ENCODE data around the gene KIF1B.
"Not testable (repeated sequence)": the region's sequence is repeated elsewhere in the genome, so short reads cannot be mapped to it uniquely, and the experiment has no call there.

KIF1B gene

DNA sequence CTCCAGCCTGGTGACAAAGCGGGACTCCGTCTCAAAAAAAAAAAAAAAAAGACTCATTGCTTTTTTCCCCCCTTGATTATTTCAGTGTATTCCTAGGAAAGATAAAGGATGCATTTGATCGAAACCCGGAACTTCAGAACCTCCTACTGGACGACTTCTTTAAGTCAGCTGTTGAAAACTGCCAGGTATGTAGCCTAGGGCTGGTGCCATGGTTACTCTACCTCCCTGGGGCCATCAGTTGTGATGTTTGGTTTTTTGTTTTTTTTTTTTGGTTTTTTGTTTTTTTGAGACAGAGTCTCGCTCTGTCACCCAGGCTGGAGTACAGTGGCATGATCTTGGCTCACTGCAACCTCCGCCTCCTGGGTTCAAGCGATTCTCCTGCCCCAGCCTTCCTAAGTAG is 208.4 kb downstream of the KIF1B start:
- not testable (repeated sequence) for H3K9ac ChIP-seq (ENCODE audit: low read depth, low read length); H3K4me1 ChIP-seq (ENCODE audit: control insufficient read depth, insufficient read depth, low read length); H3K27ac ChIP-seq (ENCODE audit: low read depth, low read length); H3K27me3 ChIP-seq (ENCODE audit: control insufficient read depth, insufficient read depth, low read length); H3K9me3 ChIP-seq (ENCODE audit: control insufficient read depth, insufficient read depth, low read length); H3K4me3 ChIP-seq (ENCODE audit: low read depth, low read length)
- H3K36me3 ChIP-seq (ENCODE audit: control insufficient read depth, insufficient read depth, low read length), result peaks cover 76% of the 10 kb centered on the region

DNA sequence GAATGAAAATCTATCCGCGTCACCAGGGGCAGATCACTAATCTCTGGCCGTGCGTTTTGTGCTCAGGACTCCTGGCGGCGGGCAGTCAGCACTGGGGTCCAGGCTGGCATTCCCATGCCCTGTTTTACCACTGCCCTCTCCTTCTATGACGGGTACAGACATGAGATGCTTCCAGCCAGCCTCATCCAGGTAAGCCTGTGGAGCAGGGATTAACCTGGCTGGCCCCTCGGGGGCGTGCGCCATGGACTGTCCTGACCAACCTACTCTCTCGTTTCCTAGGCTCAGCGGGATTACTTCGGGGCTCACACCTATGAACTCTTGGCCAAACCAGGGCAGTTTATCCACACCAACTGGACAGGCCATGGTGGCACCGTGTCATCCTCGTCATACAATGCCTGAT is 209.0 kb downstream of the KIF1B start:
- no peak overlapping the region for H3K9ac ChIP-seq (ENCODE audit: low read depth, low read length)
- H3K27me3 ChIP-seq (ENCODE audit: control insufficient read depth, insufficient read depth, low read length), result no peaks in the 10 kb centered on the region
- H3K4me1 ChIP-seq (ENCODE audit: control insufficient read depth, insufficient read depth, low read length), result peaks cover 3% of the 10 kb centered on the region; the same call in 1 of the 2 replicates
- no peaks in the 10 kb centered on the region for H3K9me3 ChIP-seq (ENCODE audit: control insufficient read depth, insufficient read depth, low read length)
- no peak overlapping the region for H3K27ac ChIP-seq (ENCODE audit: low read depth, low read length)
- H3K4me3 ChIP-seq (ENCODE audit: low read depth, low read length), result no peak overlapping the region
- H3K36me3 ChIP-seq (ENCODE audit: control insufficient read depth, insufficient read depth, low read length), result peaks cover 70% of the 10 kb centered on the region

DNA sequence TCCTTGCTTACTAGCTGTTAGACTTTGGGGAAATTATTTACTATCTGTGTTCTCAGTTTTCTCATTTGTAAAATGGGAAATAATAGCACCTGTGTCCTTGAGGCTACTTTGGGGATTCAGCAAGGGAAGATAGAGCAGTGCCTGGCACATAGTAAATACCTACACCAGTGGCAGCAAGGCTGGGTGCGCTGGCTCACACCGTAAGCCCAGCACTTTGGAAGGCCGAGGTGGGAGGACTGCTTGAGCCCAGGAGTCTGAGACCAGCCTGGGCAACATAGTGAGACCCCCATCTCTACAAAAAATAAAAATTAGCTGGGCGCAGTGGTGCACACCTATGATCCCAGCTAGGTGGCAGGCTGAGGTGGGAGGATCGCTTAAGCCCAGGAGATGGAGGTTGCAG is 211.3 kb downstream of the KIF1B start:
- no peak overlapping the region for H3K9ac ChIP-seq (ENCODE audit: low read depth, low read length)
- no peaks in the 10 kb centered on the region for H3K4me1 ChIP-seq (ENCODE audit: control insufficient read depth, insufficient read depth, low read length)
- no peaks in the 10 kb centered on the region for H3K9me3 ChIP-seq (ENCODE audit: control insufficient read depth, insufficient read depth, low read length)
- H3K27me3 ChIP-seq (ENCODE audit: control insufficient read depth, insufficient read depth, low read length), result no peaks in the 10 kb centered on the region
- H3K36me3 ChIP-seq (ENCODE audit: control insufficient read depth, insufficient read depth, low read length), result peaks cover 47% of the 10 kb centered on the region
- H3K4me3 ChIP-seq (ENCODE audit: low read depth, low read length), result no peak overlapping the region
- H3K27ac ChIP-seq (ENCODE audit: low read depth, low read length), result no peak overlapping the region

DNA sequence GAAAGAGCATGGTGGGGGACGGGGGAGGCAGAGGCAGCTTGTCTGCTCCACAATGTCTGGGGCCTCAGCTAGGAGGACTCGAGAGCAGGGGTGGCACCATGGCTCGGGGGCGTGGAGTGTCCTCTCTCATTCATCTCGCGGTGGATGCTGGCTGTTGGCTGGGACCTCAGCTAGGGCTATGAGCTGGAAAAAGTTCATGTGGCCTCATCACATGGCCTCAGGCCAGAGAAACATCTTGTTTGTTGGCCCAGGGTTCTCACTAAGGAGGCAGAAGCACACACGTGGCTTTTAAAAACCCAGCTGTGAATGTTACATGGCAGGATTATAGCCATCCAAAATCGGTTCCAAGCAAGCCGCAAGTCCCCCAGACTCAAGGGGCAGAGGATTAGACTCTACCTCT is 213.7 kb downstream of the KIF1B start:
- Histone ChIP-seq H3K27me3 (ENCODE audit: control insufficient read depth, insufficient read depth, low read length) (no peaks in the 10 kb centered on the region), H3K9ac (ENCODE audit: low read depth, low read length) (no peak overlapping the region), H3K4me3 (ENCODE audit: low read depth, low read length) (no peak overlapping the region), H3K9me3 (ENCODE audit: control insufficient read depth, insufficient read depth, low read length) (no peaks in the 10 kb centered on the region), H3K4me1 (ENCODE audit: control insufficient read depth, insufficient read depth, low read length) (no peaks in the 10 kb centered on the region), H3K27ac (ENCODE audit: low read depth, low read length) (no peak overlapping the region), H3K36me3 (ENCODE audit: control insufficient read depth, insufficient read depth, low read length) (peaks cover 23% of the 10 kb centered on the region)

DNA sequence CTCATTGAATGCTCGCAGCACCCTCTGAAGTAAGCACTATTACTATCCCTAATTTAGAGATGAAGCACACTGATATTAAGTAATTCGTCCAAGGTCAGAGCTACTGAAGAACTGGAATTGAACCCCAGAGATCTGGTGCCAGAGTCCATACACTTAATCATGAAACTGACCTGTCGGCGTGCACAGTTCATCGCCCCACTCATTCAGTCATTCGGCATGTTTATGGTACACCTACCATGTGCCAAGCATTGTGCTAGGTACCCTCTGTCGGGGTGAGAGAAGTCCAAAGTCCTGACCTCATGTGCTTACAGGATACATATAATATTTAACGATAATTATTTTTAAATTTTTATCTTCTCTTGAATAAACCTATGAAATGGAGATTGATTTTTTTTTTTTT is 214.3 kb downstream of the KIF1B start:
- no peaks in the 10 kb centered on the region for H3K27me3 ChIP-seq (ENCODE audit: control insufficient read depth, insufficient read depth, low read length)
- no peak overlapping the region for H3K27ac ChIP-seq (ENCODE audit: low read depth, low read length)
- no peaks in the 10 kb centered on the region for H3K9me3 ChIP-seq (ENCODE audit: control insufficient read depth, insufficient read depth, low read length)
- no peaks in the 10 kb centered on the region for H3K4me1 ChIP-seq (ENCODE audit: control insufficient read depth, insufficient read depth, low read length)
- peaks cover 17% of the 10 kb centered on the region for H3K36me3 ChIP-seq (ENCODE audit: control insufficient read depth, insufficient read depth, low read length)
- no peak overlapping the region for H3K9ac ChIP-seq (ENCODE audit: low read depth, low read length)
- no peak overlapping the region for H3K4me3 ChIP-seq (ENCODE audit: low read depth, low read length)

DNA sequence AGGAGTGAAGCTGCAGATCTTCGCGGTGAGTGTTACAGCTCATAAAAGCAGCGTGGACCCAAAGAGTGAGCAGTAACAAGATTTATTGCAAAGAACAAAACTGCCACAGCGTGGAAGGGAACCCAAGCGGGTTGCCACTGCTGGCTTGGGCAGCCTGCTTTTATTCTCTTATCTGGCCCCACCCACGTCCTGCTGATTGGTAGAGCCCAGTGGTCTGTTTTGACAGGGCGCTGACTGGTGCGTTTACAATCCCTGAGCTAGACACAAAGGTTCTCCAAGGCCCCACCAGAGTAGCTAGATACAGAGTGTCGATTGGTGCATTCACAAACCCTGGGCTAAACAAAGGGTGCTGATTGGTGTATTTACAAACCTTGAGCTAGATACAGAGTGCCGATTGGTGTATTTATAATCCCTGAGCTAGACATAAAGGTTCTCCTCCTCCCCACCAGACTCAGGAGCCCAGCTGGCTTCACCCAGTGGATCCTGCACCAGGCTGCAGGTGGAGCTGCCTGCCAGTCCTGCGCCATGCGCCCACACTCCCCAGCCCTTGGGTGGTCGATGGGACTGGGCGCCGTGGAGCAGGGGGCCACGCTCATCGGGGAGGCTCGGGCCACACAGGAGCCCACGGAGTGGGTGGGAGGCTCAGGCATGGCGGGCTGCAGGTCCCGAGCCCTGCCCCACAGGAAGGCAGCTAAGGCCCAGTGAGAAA is 215.6 kb downstream of the KIF1B start:
- H3K27me3 ChIP-seq (ENCODE audit: control insufficient read depth, insufficient read depth, low read length); H3K4me1 ChIP-seq (ENCODE audit: control insufficient read depth, insufficient read depth, low read length); H3K9ac ChIP-seq (ENCODE audit: low read depth, low read length); H3K4me3 ChIP-seq (ENCODE audit: low read depth, low read length); H3K9me3 ChIP-seq (ENCODE audit: control insufficient read depth, insufficient read depth, low read length); H3K36me3 ChIP-seq (ENCODE audit: control insufficient read depth, insufficient read depth, low read length): not testable (repeated sequence)
- peak overlapping the region; percentile 55 for H3K27ac ChIP-seq (ENCODE audit: low read depth, low read length)

DNA sequence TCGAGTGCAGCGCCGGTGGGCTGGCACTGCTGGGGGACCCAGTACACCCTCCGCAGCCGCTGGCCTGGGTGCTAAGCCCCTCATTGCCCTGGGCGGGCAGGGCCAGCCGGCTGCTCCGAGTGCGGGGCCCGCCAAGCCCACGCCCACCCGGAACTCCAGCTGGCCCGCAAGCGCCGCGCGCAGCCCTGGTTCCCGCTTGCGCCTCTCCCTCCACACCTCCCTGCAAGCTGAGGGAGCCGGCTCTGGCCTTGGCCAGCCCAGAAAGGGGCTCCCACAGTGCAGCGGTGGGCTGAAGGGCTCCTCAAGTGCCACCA is 216.1 kb downstream of the KIF1B start:
- H3K4me1 ChIP-seq (ENCODE audit: control insufficient read depth, insufficient read depth, low read length); H3K4me3 ChIP-seq (ENCODE audit: low read depth, low read length); H3K9me3 ChIP-seq (ENCODE audit: control insufficient read depth, insufficient read depth, low read length); H3K27ac ChIP-seq (ENCODE audit: low read depth, low read length); H3K27me3 ChIP-seq (ENCODE audit: control insufficient read depth, insufficient read depth, low read length); H3K9ac ChIP-seq (ENCODE audit: low read depth, low read length); H3K36me3 ChIP-seq (ENCODE audit: control insufficient read depth, insufficient read depth, low read length): not testable (repeated sequence)

DNA sequence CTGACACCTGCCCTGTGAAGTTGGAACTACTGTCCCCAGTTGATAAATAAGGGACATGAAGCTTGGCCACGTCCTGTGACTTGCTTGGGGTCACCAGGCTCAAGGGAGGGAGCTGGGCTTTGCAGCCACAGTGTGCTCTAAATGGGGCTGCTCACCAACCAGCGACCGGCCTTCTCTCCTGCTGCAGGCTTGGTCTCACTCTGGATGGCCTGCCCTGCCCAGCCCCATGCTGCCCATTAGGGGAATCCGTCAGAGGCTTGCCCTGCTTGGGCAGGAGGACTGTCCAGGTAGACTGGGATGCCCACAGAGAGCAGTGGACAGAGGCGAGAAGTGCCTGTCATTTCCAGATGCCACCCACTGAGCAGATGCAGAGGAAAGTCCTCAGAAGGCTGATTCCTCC is 218.6 kb downstream of the KIF1B start:
- Histone ChIP-seq H3K36me3 (ENCODE audit: control insufficient read depth, insufficient read depth, low read length) (no peaks in the 10 kb centered on the region), H3K4me1 (ENCODE audit: control insufficient read depth, insufficient read depth, low read length) (no peaks in the 10 kb centered on the region), H3K27ac (ENCODE audit: low read depth, low read length) (no peak overlapping the region), H3K9ac (ENCODE audit: low read depth, low read length) (no peak overlapping the region), H3K4me3 (ENCODE audit: low read depth, low read length) (no peak overlapping the region), H3K27me3 (ENCODE audit: control insufficient read depth, insufficient read depth, low read length) (no peaks in the 10 kb centered on the region), H3K9me3 (ENCODE audit: control insufficient read depth, insufficient read depth, low read length) (no peaks in the 10 kb centered on the region)

DNA sequence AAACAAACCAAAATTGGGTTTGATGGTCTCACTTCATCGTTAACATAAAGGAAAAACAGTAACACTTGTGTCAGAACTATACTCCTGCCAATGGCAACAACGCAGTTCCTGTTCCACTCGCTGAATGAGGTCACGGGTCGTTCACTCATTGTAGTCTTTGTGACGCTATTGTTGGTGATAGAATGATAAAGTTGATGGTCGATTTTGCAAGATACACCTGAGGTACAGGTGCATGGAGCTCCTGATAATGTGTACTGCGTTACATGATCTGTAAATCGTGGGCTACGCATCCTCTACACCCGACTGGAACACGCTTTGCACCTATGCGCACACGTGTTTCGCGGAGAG is 219.5 kb downstream of the KIF1B start:
- Histone ChIP-seq H3K9me3 (ENCODE audit: control insufficient read depth, insufficient read depth, low read length) (no peaks in the 10 kb centered on the region), H3K27me3 (ENCODE audit: control insufficient read depth, insufficient read depth, low read length) (no peaks in the 10 kb centered on the region), H3K4me3 (ENCODE audit: low read depth, low read length) (peak overlapping the region; percentile 77), H3K9ac (ENCODE audit: low read depth, low read length) (peak overlapping the region; percentile 93), H3K27ac (ENCODE audit: low read depth, low read length) (peak overlapping the region; percentile 98), H3K36me3 (ENCODE audit: control insufficient read depth, insufficient read depth, low read length) (no peaks in the 10 kb centered on the region), H3K4me1 (ENCODE audit: control insufficient read depth, insufficient read depth, low read length) (no peaks in the 10 kb centered on the region)

DNA sequence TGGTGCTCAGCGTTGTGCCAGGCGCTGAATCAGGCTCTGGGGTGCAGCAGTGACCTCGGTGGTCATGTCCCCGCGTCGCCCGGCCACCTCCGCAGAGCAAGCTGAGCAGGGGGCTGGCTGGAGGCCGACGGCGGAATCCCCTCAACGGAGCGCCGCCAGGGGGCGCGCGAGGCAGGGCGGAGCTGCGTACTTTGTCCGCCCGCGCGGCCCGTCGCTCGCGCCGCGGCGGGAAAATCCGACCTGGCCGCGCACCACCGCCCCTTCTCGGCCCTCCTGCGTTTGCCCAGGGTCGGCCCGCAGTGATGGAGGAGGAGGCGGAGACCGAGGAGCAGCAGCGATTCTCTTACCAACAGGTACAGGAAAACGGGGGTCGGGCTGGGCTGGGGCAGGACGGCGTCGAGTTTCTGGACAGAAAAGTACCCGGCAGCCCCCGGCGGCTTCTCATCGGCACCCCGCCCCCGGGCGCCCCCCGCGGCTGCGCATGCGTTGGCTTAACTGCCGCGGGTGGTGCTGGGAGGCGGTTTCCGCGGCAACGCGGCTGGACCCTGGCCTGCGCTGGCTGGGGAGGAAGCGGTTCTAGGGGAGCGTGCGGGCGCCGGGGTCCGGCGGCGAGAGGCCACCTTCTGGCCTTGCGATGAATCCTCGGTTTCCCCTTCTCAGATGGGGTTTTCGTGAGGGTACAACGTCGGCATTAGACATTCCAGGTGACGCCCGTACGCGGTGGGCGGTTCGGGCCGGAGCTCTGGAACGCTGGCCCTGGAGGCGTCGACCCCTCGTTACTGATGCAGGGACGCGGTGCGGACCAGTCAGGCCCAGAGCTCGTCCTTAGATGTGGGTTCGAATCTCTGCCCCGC is 220.1 kb downstream of the KIF1B start, which contains the start of gene CENPS:
Gene CENPS (plus strand): TSS at position 218 of the 854 bp plus-strand sequence. CDS start 85 bp downstream, at position 303.
- no peaks in the 10 kb centered on the region for H3K9me3 ChIP-seq (ENCODE audit: control insufficient read depth, insufficient read depth, low read length)
- H3K4me3 ChIP-seq (ENCODE audit: low read depth, low read length), result peak within 1 kb of the TSS; percentile 77
- H3K27ac ChIP-seq (ENCODE audit: low read depth, low read length), result peak within 1 kb of the TSS; percentile 98
- no peaks in the 10 kb centered on the region for H3K36me3 ChIP-seq (ENCODE audit: control insufficient read depth, insufficient read depth, low read length)
- no peaks in the 10 kb centered on the region for H3K27me3 ChIP-seq (ENCODE audit: control insufficient read depth, insufficient read depth, low read length)
- no peaks in the 10 kb centered on the region for H3K4me1 ChIP-seq (ENCODE audit: control insufficient read depth, insufficient read depth, low read length)
- H3K9ac ChIP-seq (ENCODE audit: low read depth, low read length), result peak within 1 kb of the TSS; percentile 93
